Activated CD8-positive, alpha-beta T cell treated with anti-CD3 and anti-CD28 coated beads for 36 hours (primary cell): Measurements from ENCODE around the gene ZNF280C. TPM values are rescaled to one million over a fixed set of nuclear protein-coding genes. Genes with fewer than 3 reads are reported as not detected.
"Not testable (repeated sequence)": the region's sequence is repeated elsewhere in the genome, so short reads cannot be mapped to it uniquely, and the experiment has no call there.

Source experiments
- ATAC-seq: fragments of 200-7000 bp; cut with Tn5 transposase; one replicate; pipeline ENCODE4 v1.10.0; 2021; ENCODE audit warnings: mild to moderate bottlenecking, moderate library complexity
- CTCF ChIA-PET: fragments of 350-600 bp; sonication (Branson Sonifier 250); formaldehyde crosslinking; loops from one replicate; lab custom pipeline; 2021; ENCODE audit warnings: antibody characterized with exemption; lab: Charles Lee
- POLR2A ChIA-PET: fragments of 350-600 bp; sonication (Branson Sonifier 250); formaldehyde crosslinking; loops from one replicate; lab custom pipeline; 2021; ENCODE audit warnings: antibody characterized with exemption; lab: Charles Lee
- DNase-seq: peaks from one replicate; pipeline ENCODE4 v3.0.0-alpha.2; 2020
- H3K27ac Mint-ChIP-seq: one replicate; pipeline ENCODE4 v1.8.0; 2021; ENCODE audit warnings: mild to moderate bottlenecking, mixed read lengths
- H3K27me3 Mint-ChIP-seq: one replicate; pipeline ENCODE4 v1.8.0; 2021; ENCODE audit warnings: mixed read lengths
- H3K36me3 Mint-ChIP-seq: one replicate; pipeline ENCODE4 v1.8.0; 2021; ENCODE audit warnings: low read depth, mixed read lengths
- H3K4me1 Mint-ChIP-seq: one replicate; pipeline ENCODE4 v1.8.0; 2021; ENCODE audit warnings: low read depth, mixed read lengths
- H3K4me3 Mint-ChIP-seq: one replicate; pipeline ENCODE4 v1.8.0; 2021; ENCODE audit warnings: mild to moderate bottlenecking, moderate library complexity, mixed read lengths
- H3K9me3 Mint-ChIP-seq: one replicate; pipeline ENCODE4 v1.8.0; 2021; ENCODE audit warnings: mixed read lengths
- intact Hi-C: fragments of 100-400 bp; cut with micrococcal nuclease; formaldehyde crosslinking; loops from one replicate; pipeline ENCODE4 v1.10.0; 2022
- total RNA-seq, 2 experiments: library from RNA; stranded (reverse); gene quantifications; one replicate each; pipeline ENCODE4 v1.2.3, GENCODE V29; 2021
- TF ChIP-seq, protein P1 (sequence below): fragments of 200-600 bp; IDR thresholded peaks from one replicate; pipeline ENCODE4 v1.8.0; 2022; ENCODE audit warnings: antibody characterized with exemption, mild to moderate bottlenecking

The ZNF280C gene
- total RNA-seq, 2 experiments from 2014 or later, result 5.4 to 5.8 TPM

DNA sequence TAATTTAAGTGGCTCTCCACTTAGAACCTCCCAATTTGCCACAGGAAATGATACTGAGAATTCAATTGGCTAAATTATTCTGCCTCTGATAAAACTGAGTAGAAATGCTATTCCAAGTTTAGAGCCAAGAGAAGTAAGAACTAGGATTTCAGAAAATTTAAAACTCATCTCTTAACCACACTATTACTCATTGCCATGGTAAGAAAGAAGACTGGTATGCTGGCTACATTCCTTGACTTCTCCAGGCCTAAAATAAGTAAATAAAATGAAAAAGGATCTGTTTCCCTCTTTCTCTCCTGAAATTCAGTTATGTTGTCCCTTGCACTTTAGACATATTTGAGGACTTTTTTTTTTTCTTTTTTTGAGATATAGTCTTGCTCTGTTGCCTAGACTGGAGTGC is 23.3 kb downstream of the ZNF280C start:
- TF ChIP-seq, protein P1, sequence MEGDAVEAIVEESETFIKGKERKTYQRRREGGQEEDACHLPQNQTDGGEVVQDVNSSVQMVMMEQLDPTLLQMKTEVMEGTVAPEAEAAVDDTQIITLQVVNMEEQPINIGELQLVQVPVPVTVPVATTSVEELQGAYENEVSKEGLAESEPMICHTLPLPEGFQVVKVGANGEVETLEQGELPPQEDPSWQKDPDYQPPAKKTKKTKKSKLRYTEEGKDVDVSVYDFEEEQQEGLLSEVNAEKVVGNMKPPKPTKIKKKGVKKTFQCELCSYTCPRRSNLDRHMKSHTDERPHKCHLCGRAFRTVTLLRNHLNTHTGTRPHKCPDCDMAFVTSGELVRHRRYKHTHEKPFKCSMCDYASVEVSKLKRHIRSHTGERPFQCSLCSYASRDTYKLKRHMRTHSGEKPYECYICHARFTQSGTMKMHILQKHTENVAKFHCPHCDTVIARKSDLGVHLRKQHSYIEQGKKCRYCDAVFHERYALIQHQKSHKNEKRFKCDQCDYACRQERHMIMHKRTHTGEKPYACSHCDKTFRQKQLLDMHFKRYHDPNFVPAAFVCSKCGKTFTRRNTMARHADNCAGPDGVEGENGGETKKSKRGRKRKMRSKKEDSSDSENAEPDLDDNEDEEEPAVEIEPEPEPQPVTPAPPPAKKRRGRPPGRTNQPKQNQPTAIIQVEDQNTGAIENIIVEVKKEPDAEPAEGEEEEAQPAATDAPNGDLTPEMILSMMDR, result no peak
- Mint-ChIP-seq H3K27me3 (no peaks in the 10 kb centered on the region), H3K9me3 (no peaks in the 10 kb centered on the region), H3K36me3 (peaks cover 4% of the 10 kb centered on the region), H3K4me3 (no peak overlapping the region), H3K4me1 (peaks cover 10% of the 10 kb centered on the region), H3K27ac (no peak overlapping the region)
- POLR2A ChIA-PET, result no interaction called here
- ATAC-seq (no peak), DNase-seq (no peak)
- intact Hi-C loops, result no loop called here
- CTCF ChIA-PET, result no interaction called here

DNA sequence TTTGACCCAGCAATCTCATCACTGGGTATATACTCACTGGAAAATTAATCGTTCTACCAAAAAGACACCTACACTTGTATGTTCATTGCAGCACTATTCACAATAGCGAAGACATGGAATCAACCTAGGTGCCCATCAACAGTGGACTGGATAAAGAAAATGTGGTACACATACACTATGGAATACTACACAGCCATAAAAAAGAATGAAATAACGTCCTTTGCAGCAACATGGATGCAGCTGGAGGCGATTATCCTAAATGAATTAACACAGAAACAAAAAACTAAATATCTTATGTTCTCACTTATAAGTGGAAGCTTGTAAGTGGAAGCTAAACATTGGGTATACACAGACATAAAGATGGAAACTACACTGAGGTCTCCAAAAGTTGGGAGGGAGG is 37.5 kb downstream of the ZNF280C start:
- intact Hi-C loops, H3K27me3 Mint-ChIP-seq, CTCF ChIA-PET, H3K9me3 Mint-ChIP-seq, H3K4me3 Mint-ChIP-seq, H3K27ac Mint-ChIP-seq, DNase-seq, POLR2A ChIA-PET, ATAC-seq, H3K4me1 Mint-ChIP-seq: not testable (repeated sequence)
- peaks cover 17% of the 10 kb centered on the region for H3K36me3 Mint-ChIP-seq

DNA sequence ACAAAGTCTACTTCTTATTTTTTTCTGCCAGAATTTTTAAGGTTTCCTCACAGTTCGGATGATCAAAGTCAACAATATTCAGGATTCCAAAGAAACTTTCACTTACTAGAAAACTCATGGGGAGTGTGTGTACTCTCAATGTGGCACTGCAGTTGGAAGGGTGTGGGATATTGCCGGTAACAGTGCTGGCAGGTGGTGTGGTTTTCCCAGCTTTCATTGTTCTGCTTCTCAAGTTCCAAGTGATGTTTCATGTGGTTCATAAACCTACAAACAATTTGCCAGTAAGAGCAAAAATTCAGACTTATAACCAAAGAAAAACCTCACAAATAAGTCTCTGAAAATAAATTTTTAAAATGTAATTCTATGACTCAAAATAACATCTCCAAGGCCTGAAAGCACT is 39.8 kb downstream of the ZNF280C start:
- intact Hi-C loops, result no loop called here
- TF ChIP-seq, protein P1, result no peak
- H3K27me3 Mint-ChIP-seq, result no peaks in the 10 kb centered on the region
- CTCF ChIA-PET, result no interaction called here
- no peaks in the 10 kb centered on the region for H3K9me3 Mint-ChIP-seq
- no peak overlapping the region for H3K4me3 Mint-ChIP-seq
- ATAC-seq (no peak), DNase-seq (no peak)
- POLR2A ChIA-PET, result no interaction called here
- H3K27ac Mint-ChIP-seq, result no peak overlapping the region
- no peaks in the 10 kb centered on the region for H3K4me1 Mint-ChIP-seq
- peaks cover 11% of the 10 kb centered on the region for H3K36me3 Mint-ChIP-seq

DNA sequence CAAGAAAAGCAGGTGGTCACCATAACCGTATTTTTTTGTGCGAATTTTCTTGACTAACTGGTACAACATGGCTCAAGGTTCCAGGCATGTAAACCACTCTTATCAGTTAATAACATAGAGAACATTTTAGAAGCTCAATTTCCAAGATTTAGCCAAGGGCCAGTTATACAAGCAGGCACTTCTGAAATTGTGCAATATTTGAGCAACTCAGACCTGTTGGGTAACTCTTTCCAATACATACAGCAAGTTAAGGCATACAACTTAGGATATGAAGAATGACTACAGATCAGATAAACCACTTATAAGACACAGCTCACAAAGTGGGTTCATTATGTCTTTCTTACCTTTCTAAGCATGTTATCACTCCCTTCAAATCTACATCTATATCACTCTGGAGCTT is 43.9 kb downstream of the ZNF280C start:
- POLR2A ChIA-PET, result no interaction called here
- no peak overlapping the region for H3K27ac Mint-ChIP-seq
- no peaks in the 10 kb centered on the region for H3K9me3 Mint-ChIP-seq
- no peaks in the 10 kb centered on the region for H3K4me1 Mint-ChIP-seq
- H3K27me3 Mint-ChIP-seq, result no peaks in the 10 kb centered on the region
- H3K36me3 Mint-ChIP-seq, result peaks cover 6% of the 10 kb centered on the region
- ATAC-seq (no peak), DNase-seq (no peak)
- CTCF ChIA-PET, result interaction anchor here (2.1 kb wide), 1 partner anchor 32 kb away, joined by 5 read pairs; no protein-coding TSS in a partner anchor
- TF ChIP-seq, protein P1, result no peak
- no peak overlapping the region for H3K4me3 Mint-ChIP-seq
- intact Hi-C loops, result no loop called here

DNA sequence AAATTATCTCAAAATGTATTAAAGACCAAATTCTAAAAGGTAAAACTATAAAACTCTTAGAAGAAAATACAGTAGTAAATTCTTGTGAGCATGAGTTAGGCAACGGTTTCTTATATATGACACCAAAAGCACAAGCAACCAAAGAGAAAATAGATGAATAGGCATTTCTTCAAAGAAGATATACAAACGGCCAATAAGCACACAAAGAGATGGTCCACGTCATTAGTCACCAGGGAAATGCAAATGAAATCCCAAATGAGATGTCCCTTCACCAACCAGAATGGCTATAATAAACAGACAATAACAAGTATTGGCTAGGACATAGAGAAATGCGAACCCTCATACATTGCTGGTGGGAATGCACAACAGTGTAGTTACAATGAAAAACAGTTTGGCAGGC is 52.4 kb downstream of the ZNF280C start:
- Mint-ChIP-seq H3K9me3 (no peaks in the 10 kb centered on the region), H3K27me3 (no peaks in the 10 kb centered on the region), H3K27ac (no peak overlapping the region), H3K4me1 (peaks cover 19% of the 10 kb centered on the region), H3K4me3 (no peak overlapping the region), H3K36me3 (peaks cover 23% of the 10 kb centered on the region)
- ChIA-PET POLR2A (no interaction called here), CTCF (no interaction called here)
- intact Hi-C loops, result no loop called here
- no peak for DNase-seq
- ATAC-seq, result no peak
- TF ChIP-seq, protein P1, result no peak

DNA sequence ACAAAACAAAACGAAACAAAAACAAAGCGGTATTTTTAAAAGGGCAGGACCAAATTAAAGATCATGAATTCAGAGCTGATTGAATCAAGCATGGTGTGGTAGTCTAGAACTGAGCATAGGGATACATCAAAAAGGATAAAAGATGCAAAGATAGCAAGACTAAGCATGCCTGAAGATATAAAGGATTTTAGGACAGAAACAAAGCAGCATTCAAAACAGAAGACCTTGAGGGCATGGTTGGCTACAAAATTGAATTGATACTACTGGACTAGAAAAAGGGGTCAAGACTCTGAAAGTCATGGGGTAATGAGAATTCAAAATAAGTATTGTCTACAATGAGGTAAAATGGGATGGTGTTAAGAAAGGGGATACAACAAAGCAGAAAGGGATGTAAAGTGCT is 55.3 kb downstream of the ZNF280C start:
- Mint-ChIP-seq H3K27me3 (no peaks in the 10 kb centered on the region), H3K36me3 (peaks cover 23% of the 10 kb centered on the region), H3K4me1 (peaks cover 19% of the 10 kb centered on the region), H3K27ac (peak overlapping the region; percentile 16), H3K9me3 (no peaks in the 10 kb centered on the region), H3K4me3 (no peak overlapping the region)
- TF ChIP-seq, protein P1, result no peak
- intact Hi-C loops, result no loop called here
- no peak for DNase-seq
- CTCF ChIA-PET, result no interaction called here
- POLR2A ChIA-PET, result no interaction called here
- no peak for ATAC-seq
